PFSK-1 (cell line): ENCODE data around the gene LCE2D.

Experiments used
- FOXP2 ChIP-seq: optimal IDR thresholded peaks from 2 replicates; pipeline ENCODE3; 2011; ENCODE audit warnings: borderline replicate concordance, control low read depth, inconsistent platforms; ENCODE audit not compliant: insufficient read depth; ENCODE audit errors: extremely low read length, extremely low read depth
- POLR2AphosphoS5 ChIP-seq: IDR thresholded peaks from 2 replicates; pipeline ENCODE4 v1.6.1; 2012; ENCODE audit warnings: low read depth, mild to moderate bottlenecking, control low read depth, low read length, moderate library complexity
- REST ChIP-seq, 2 experiments: IDR thresholded peaks; 2 replicates each; pipeline versions ENCODE4 v1.6.1 to v1.8.0; 2011 to 2012; ENCODE audit warnings: low read depth in 2 of 2, low read length in 2 of 2, control low read depth in 1 of 2, inconsistent platforms in 1 of 2, mild to moderate bottlenecking in 1 of 2, moderate library complexity in 1 of 2; ENCODE audit not compliant: insufficient read depth in 1 of 2
- TAF1 ChIP-seq: IDR thresholded peaks from 2 replicates; pipeline ENCODE4 v1.6.1; 2012; ENCODE audit warnings: low read length, control low read depth, borderline replicate concordance; ENCODE audit not compliant: insufficient read depth

GRCh38 chr1:152626744-152627143 is 36.4 kb upstream of the LCE2D start:
- TF ChIP-seq POLR2AphosphoS5 (no peak), TAF1 (no peak), REST (IDR thresholded peaks at IDR 0.05; ENCODE audit: insufficient read depth in 1 of 2, low read depth in 2 of 2, low read length in 2 of 2) (no peak), FOXP2 (no peak)
